Loucy (cell line): ENCODE measurements around the gene PDIA4.
"Not testable (repeated sequence)": the region's sequence is repeated elsewhere in the genome, so short reads cannot be mapped to it uniquely, and the experiment has no call there.

Source experiments
- H2AFZ ChIP-seq: fragments of 200-600 bp; sonication (generic); 2 replicates; pipeline ENCODE4 v1.6.0; 2016; ENCODE audit warnings: antibody characterized with exemption, mild to moderate bottlenecking, low read length, moderate library complexity
- H3F3A ChIP-seq: fragments of 200-600 bp; 2 replicates; pipeline ENCODE4 v1.6.0; 2016; ENCODE audit warnings: antibody characterized with exemption, low read depth, mild to moderate bottlenecking
- H3K27me3 ChIP-seq: fragments of 200-600 bp; sonication (generic); 2 replicates; pipeline ENCODE4 v1.6.1; 2014; ENCODE audit warnings: low read length, mild to moderate bottlenecking; ENCODE audit not compliant: insufficient read depth, poor library complexity, severe bottlenecking
- H3K36me3 ChIP-seq: fragments of 200-600 bp; sonication (generic); 2 replicates; pipeline ENCODE4 v1.6.1; 2016; ENCODE audit warnings: low read length; ENCODE audit not compliant: insufficient read depth
- H3K4me1 ChIP-seq: fragments of 200-600 bp; sonication (generic); 2 replicates; pipeline ENCODE4 v1.5.1; 2014; ENCODE audit warnings: low read length, mild to moderate bottlenecking; ENCODE audit not compliant: insufficient read depth, poor library complexity, severe bottlenecking
- H3K4me2 ChIP-seq: fragments of 200-600 bp; sonication (generic); 2 replicates; pipeline ENCODE4 v1.6.0; 2014; ENCODE audit warnings: antibody characterized with exemption, low read length, low read depth, mild to moderate bottlenecking; ENCODE audit not compliant: poor library complexity, severe bottlenecking
- H3K4me3 ChIP-seq: fragments of 200-600 bp; sonication (generic); 2 replicates; pipeline ENCODE4 v1.5.1; 2014; ENCODE audit warnings: low read length, mild to moderate bottlenecking, mixed read lengths; ENCODE audit not compliant: poor library complexity, severe bottlenecking
- H3K79me2 ChIP-seq: fragments of 200-600 bp; sonication (generic); 2 replicates; pipeline ENCODE4 v1.6.1; 2014; ENCODE audit warnings: low read length; ENCODE audit not compliant: insufficient read depth
- H3K9ac ChIP-seq: fragments of 200-600 bp; sonication (generic); 2 replicates; pipeline ENCODE4 v1.6.0; 2014; ENCODE audit warnings: mild to moderate bottlenecking, low read depth, low read length, moderate library complexity; ENCODE audit not compliant: poor library complexity, severe bottlenecking
- H3K9me2 ChIP-seq: fragments of 200-600 bp; sonication (generic); replicated peaks from 2 replicates; pipeline ENCODE4 v1.6.1; 2016; ENCODE audit warnings: low read depth, low read length, mixed read lengths
- H3K9me3 ChIP-seq: fragments of 200-600 bp; sonication (generic); 2 replicates; pipeline ENCODE4 v1.6.1; 2014; ENCODE audit warnings: mild to moderate bottlenecking, antibody characterized with exemption, low read length, low read depth; ENCODE audit not compliant: insufficient read depth
- H4K20me1 ChIP-seq: fragments of 200-600 bp; sonication (generic); 2 replicates; pipeline ENCODE4 v1.6.0; 2014; ENCODE audit warnings: antibody characterized with exemption, low read length, mild to moderate bottlenecking; ENCODE audit not compliant: insufficient read depth, poor library complexity, severe bottlenecking
- CTCF ChIP-seq: fragments of 200-600 bp; sonication (generic); conservative IDR thresholded peaks from 2 replicates; pipeline ENCODE4 v1.5.1; 2014; ENCODE audit warnings: mild to moderate bottlenecking, antibody characterized with exemption, low read length
- EZH2phosphoT487 ChIP-seq: fragments of 200-600 bp; IDR thresholded peaks from 2 replicates; pipeline ENCODE4 v1.6.1; 2018; ENCODE audit warnings: antibody characterized with exemption, mild to moderate bottlenecking, moderate library complexity, borderline replicate concordance

Gene PDIA4

GRCh38 chr7:149014309-149014708 is 14.0 kb downstream of the PDIA4 start:
- no peak overlapping the region for H3K9ac ChIP-seq
- TF ChIP-seq EZH2phosphoT487 (no peak), CTCF (no peak)
- peaks cover 2% of the 10 kb centered on the region; the same call in 1 of the 2 replicates for H3K79me2 ChIP-seq

GRCh38 chr7:149013876-149014275 is 14.4 kb downstream of the PDIA4 start:
- no peak overlapping the region for H3K9ac ChIP-seq
- peaks cover 82% of the 10 kb centered on the region; the same call in 1 of the 2 replicates for H3K36me3 ChIP-seq
- H3K4me2 ChIP-seq, result no peak overlapping the region

More at GRCh38 chr7:149014309-149014708, 14.0 kb downstream of the PDIA4 start:
- Histone ChIP-seq H3K36me3 (peaks cover 82% of the 10 kb centered on the region; the same call in 1 of the 2 replicates), H3F3A (no peaks in the 10 kb centered on the region), H2AFZ (no peak overlapping the region), H3K4me2 (no peak overlapping the region), H3K9me3 (no peaks in the 10 kb centered on the region), H3K4me1 (no peaks in the 10 kb centered on the region), H4K20me1 (no peaks in the 10 kb centered on the region), H3K4me3 (no peak overlapping the region), H3K9me2 (no peaks in the 10 kb centered on the region), H3K27me3 (no peaks in the 10 kb centered on the region)

GRCh38 chr7:149012730-149013129 is 15.6 kb downstream of the PDIA4 start:
- not testable (repeated sequence) for H2AFZ ChIP-seq, H3K79me2 ChIP-seq, H3K27me3 ChIP-seq, H3K9ac ChIP-seq, H3K4me2 ChIP-seq, H3K9me2 ChIP-seq, H3K9me3 ChIP-seq, H3K4me3 ChIP-seq, H4K20me1 ChIP-seq, H3K4me1 ChIP-seq, H3F3A ChIP-seq
- H3K36me3 ChIP-seq, result peaks cover 89% of the 10 kb centered on the region

More at GRCh38 chr7:149013876-149014275, 14.4 kb downstream of the PDIA4 start:
- TF ChIP-seq CTCF (no peak), EZH2phosphoT487 (no peak)
- H4K20me1 ChIP-seq, result no peaks in the 10 kb centered on the region
- no peak overlapping the region for H2AFZ ChIP-seq
- no peaks in the 10 kb centered on the region for H3K4me1 ChIP-seq
- no peaks in the 10 kb centered on the region for H3F3A ChIP-seq
- H3K9me3 ChIP-seq, result no peaks in the 10 kb centered on the region
- H3K79me2 ChIP-seq, result peaks cover 2% of the 10 kb centered on the region; the same call in 1 of the 2 replicates
- no peaks in the 10 kb centered on the region for H3K27me3 ChIP-seq
- H3K4me3 ChIP-seq, result no peak overlapping the region
- H3K9me2 ChIP-seq, result no peaks in the 10 kb centered on the region

GRCh38 chr7:149011491-149011890 is 16.8 kb downstream of the PDIA4 start:
- H4K20me1 ChIP-seq, result no peaks in the 10 kb centered on the region
- TF ChIP-seq CTCF (no peak), EZH2phosphoT487 (no peak)
- H3K9ac ChIP-seq, result no peak overlapping the region
- H3K36me3 ChIP-seq, result peaks cover 95% of the 10 kb centered on the region
- no peak overlapping the region for H3K4me2 ChIP-seq
- no peaks in the 10 kb centered on the region for H3K9me3 ChIP-seq
- H2AFZ ChIP-seq, result no peak overlapping the region
- no peaks in the 10 kb centered on the region for H3K9me2 ChIP-seq
- no peak overlapping the region for H3K4me3 ChIP-seq
- no peaks in the 10 kb centered on the region for H3K4me1 ChIP-seq
- no peaks in the 10 kb centered on the region for H3F3A ChIP-seq
- H3K27me3 ChIP-seq, result no peaks in the 10 kb centered on the region
- no peaks in the 10 kb centered on the region; the same call in 1 of the 2 replicates for H3K79me2 ChIP-seq
